ENCODE results near the gene RBM10. TPM values are rescaled to one million over a fixed set of nuclear protein-coding genes. Genes with fewer than 3 reads are reported as not detected.
A peak's percentile ranks its signal among the peaks of the same experiment; 100 is the strongest.

The RBM10 gene
- total and polyA plus RNA-seq, 9 of the 15 experiments (the other 6 are each of a cell fraction or from before 2014, with no cell fraction given) = 1.1 to 61.7 (median 31.5) TPM

DNA sequence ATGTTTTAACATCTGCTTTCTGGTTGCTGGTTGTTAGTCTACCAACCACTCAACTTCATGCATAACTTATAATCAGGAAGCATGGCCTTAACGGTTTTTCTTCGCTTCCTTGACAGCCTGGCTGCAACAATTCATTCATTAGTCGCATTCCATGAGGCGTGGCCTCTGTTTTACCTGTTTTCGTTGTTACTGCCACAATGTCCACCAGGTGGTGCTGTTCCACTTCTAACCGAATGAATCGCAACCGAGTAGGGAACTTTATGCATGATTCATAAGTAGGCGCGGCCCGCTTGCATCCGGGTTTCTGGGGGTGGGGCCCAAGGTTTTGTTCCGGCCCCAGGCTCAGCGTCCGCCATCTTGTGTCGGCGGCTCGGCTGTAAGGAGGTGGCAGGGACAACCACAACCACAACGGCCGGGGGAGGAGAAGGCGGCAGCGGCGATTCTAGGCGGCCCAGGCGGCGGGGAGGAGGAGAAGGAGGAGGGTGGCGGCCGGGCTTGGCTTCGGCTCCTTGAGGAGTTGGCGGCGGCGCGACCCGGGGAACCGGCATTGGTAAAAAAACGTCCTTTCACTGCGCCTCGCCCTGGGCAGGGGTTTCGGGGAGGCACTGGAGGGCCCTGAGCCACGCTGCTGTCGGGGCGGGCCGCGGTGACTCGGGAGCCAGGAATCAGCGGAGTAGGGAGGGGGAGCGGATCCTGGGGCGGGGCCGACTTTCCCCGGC, 48.6 kb downstream of the RBM10 start, which contains the start of gene UBA1 (continued):
- TF ChIP-seq, protein P1, sequence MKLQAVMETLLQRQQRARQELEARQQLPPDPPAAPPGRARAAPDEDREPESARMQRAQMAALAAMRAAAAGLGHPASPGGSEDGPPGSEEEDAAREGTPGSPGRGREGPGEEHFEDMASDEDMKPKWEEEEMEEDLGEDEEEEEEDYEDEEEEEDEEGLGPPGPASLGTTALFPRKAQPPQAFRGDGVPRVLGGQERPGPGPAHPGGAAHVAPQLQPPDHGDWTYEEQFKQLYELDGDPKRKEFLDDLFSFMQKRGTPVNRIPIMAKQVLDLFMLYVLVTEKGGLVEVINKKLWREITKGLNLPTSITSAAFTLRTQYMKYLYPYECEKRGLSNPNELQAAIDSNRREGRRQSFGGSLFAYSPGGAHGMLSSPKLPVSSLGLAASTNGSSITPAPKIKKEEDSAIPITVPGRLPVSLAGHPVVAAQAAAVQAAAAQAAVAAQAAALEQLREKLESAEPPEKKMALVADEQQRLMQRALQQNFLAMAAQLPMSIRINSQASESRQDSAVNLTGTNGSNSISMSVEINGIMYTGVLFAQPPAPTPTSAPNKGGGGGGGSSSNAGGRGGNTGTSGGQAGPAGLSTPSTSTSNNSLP (IDR thresholded peaks at IDR 0.05; ENCODE audit: borderline replicate concordance, low read depth, low read length) = peak; percentile 28; the same call in 1 of the 2 replicates
- TF ChIP-seq, protein P2, sequence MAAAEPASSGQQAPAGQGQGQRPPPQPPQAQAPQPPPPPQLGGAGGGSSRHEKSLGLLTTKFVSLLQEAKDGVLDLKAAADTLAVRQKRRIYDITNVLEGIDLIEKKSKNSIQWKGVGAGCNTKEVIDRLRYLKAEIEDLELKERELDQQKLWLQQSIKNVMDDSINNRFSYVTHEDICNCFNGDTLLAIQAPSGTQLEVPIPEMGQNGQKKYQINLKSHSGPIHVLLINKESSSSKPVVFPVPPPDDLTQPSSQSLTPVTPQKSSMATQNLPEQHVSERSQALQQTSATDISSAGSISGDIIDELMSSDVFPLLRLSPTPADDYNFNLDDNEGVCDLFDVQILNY (CRISPR knock-in tag; IDR thresholded peaks at IDR 0.05) = no peak
- TF ChIP-seq, protein P3, sequence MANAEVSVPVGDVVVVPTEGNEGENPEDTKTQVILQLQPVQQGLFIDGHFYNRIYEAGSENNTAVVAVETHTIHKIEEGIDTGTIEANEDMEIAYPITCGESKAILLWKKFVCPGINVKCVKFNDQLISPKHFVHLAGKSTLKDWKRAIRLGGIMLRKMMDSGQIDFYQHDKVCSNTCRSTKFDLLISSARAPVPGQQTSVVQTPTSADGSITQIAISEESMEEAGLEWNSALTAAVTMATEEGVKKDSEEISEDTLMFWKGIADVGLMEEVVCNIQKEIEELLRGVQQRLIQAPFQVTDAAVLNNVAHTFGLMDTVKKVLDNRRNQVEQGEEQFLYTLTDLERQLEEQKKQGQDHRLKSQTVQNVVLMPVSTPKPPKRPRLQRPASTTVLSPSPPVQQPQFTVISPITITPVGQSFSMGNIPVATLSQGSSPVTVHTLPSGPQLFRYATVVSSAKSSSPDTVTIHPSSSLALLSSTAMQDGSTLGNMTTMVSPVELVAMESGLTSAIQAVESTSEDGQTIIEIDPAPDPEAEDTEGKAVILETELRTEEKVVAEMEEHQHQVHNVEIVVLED (CRISPR knock-in tag; IDR thresholded peaks at IDR 0.05) = 0 out of 2 replicates have a peak, but pooled peaks have one; percentile 23
- TF ChIP-seq SRSF9 (IDR thresholded peaks at IDR 0.05; ENCODE audit: borderline replicate concordance, low read depth, low read length) (no peak), MTA3 (IDR thresholded peaks at IDR 0.05; ENCODE audit: borderline replicate concordance) (0 out of 2 replicates have a peak, but pooled peaks have one; percentile 19), MAFK (IDR thresholded peaks at IDR 0.05; ENCODE audit: low read length) (no peak), ZNF12 (CRISPR knock-in tag; IDR thresholded peaks at IDR 0.05) (no peak), KDM4B (IDR thresholded peaks at IDR 0.05; ENCODE audit: borderline replicate concordance in 2 of 2, low read depth in 1 of 2) (0 out of 4 replicates have a peak, but pooled peaks of 1 of the 2 experiments have one; percentile 36), POLR2A (conservative IDR thresholded peaks at IDR 0.05) (peak; percentile 94), ZFPM2 (CRISPR knock-in tag; IDR thresholded peaks at IDR 0.05) (no peak), SIX5 (IDR thresholded peaks at IDR 0.05; ENCODE audit: borderline replicate concordance in 1 of 2, insufficient read depth in 1 of 2, low read depth in 1 of 2, low read length in 2 of 2) (no peak), CHD1 (IDR thresholded peaks at IDR 0.05; ENCODE audit: low read length) (peak; percentile 62), NFXL1 (CRISPR knock-in tag; IDR thresholded peaks at IDR 0.05) (no peak), SMAD1 (IDR thresholded peaks at IDR 0.05; ENCODE audit: low read depth, low read length, partially characterized antibody) (no peak)
